OCI-LY1 (cell line): ENCODE data around the gene KNCN.

Experiments used
- EZH2 ChIP-seq: fragments of 200-600 bp; sonication (generic), shearing (Covaris generic); IDR thresholded peaks from 2 replicates; pipeline ENCODE4 v1.8.0; 2017; ENCODE audit warnings: borderline replicate concordance, mixed run types, mild to moderate bottlenecking, antibody characterized with exemption, low read length, moderate library complexity, mixed read lengths
- TF ChIP-seq, protein P1 (sequence below): fragments of 200-600 bp; sonication (generic), shearing (Covaris generic); IDR thresholded peaks from 2 replicates; pipeline ENCODE4 v1.5.1; 2017; ENCODE audit warnings: mild to moderate bottlenecking, antibody characterized with exemption, low read length, moderate library complexity, mixed read lengths

DNA sequence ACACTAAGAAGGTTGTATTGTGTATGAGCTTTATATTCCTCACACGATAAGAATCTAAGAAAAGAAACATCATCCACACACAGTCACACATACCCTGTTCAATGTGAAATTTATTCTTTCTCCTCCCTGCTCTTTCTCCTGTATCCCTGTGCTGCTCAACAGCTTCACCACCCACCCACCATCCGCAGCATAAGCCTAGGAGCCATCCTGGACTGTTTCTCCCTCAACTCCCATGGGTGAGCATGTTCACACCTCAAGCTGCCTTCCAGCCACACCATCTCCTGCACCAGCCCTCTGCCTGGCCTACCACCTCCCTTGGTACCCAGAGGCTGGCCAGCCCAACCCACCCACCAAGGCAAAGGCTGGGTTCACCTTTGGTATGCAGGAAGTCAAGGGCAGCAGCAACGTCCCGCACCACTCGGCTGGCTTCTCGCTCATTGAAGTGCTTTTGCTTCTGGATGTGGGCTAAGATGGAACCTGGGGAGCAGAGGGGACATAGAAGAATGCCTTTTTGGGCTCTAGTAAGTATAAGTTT, 20.3 kb upstream of the KNCN start:
- TF ChIP-seq, protein P1, sequence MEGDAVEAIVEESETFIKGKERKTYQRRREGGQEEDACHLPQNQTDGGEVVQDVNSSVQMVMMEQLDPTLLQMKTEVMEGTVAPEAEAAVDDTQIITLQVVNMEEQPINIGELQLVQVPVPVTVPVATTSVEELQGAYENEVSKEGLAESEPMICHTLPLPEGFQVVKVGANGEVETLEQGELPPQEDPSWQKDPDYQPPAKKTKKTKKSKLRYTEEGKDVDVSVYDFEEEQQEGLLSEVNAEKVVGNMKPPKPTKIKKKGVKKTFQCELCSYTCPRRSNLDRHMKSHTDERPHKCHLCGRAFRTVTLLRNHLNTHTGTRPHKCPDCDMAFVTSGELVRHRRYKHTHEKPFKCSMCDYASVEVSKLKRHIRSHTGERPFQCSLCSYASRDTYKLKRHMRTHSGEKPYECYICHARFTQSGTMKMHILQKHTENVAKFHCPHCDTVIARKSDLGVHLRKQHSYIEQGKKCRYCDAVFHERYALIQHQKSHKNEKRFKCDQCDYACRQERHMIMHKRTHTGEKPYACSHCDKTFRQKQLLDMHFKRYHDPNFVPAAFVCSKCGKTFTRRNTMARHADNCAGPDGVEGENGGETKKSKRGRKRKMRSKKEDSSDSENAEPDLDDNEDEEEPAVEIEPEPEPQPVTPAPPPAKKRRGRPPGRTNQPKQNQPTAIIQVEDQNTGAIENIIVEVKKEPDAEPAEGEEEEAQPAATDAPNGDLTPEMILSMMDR: no peak
- no peak for TF ChIP-seq EZH2
